Activated CD4-positive, alpha-beta T cell treated with anti-CD3 and anti-CD28 coated beads for 36 hours (primary cell): Measurements from ENCODE around the gene GRM5. TPM values are rescaled to one million over a fixed set of nuclear protein-coding genes. Genes with fewer than 3 reads are reported as not detected.

Experiments used
- ATAC-seq: fragments of 200-7000 bp; cut with Tn5 transposase; one replicate; pipeline ENCODE4 v1.10.0; 2021; ENCODE audit warnings: mild to moderate bottlenecking, moderate library complexity
- CTCF ChIA-PET: fragments of 350-600 bp; sonication (Branson Sonifier 250); formaldehyde crosslinking; loops from one replicate; lab custom pipeline; 2021; ENCODE audit warnings: antibody characterized with exemption; lab: Charles Lee
- POLR2A ChIA-PET: fragments of 350-600 bp; sonication (Branson Sonifier 250); formaldehyde crosslinking; loops from one replicate; lab custom pipeline; 2021; ENCODE audit warnings: antibody characterized with exemption, inconsistent platforms; lab: Charles Lee
- DNase-seq: peaks from one replicate; pipeline ENCODE4 v3.0.0-alpha.2; 2020
- H3K27ac Mint-ChIP-seq: one replicate; pipeline ENCODE4 v1.8.0; 2021; ENCODE audit warnings: mixed read lengths
- H3K27me3 Mint-ChIP-seq: one replicate; pipeline ENCODE4 v1.8.0; 2021; ENCODE audit warnings: mixed read lengths
- H3K36me3 Mint-ChIP-seq: one replicate; pipeline ENCODE4 v1.8.0; 2021; ENCODE audit warnings: low read depth, mixed read lengths
- H3K4me1 Mint-ChIP-seq: one replicate; pipeline ENCODE4 v1.8.0; 2021; ENCODE audit warnings: mixed read lengths
- H3K4me3 Mint-ChIP-seq: one replicate; pipeline ENCODE4 v1.8.0; 2021; ENCODE audit warnings: mild to moderate bottlenecking, moderate library complexity, mixed read lengths
- H3K9me3 Mint-ChIP-seq: one replicate; pipeline ENCODE4 v1.8.0; 2021; ENCODE audit warnings: low read depth, mixed read lengths
- intact Hi-C, 2 experiments: fragments of 100-400 bp; cut with DNase I in 1 of 2; cut with micrococcal nuclease in 1 of 2; formaldehyde crosslinking; loops; one replicate each; pipeline versions ENCODE4 v1.14.2 to v1.15.1; 2022 to 2024; cut with DNase I, micrococcal nuclease
- total RNA-seq, 2 experiments: library from RNA; stranded (reverse); gene quantifications; one replicate each; pipeline ENCODE4 v1.2.3, GENCODE V29; 2021

Gene GRM5
- total RNA-seq, 2 experiments from 2014 or later: not detected

DNA sequence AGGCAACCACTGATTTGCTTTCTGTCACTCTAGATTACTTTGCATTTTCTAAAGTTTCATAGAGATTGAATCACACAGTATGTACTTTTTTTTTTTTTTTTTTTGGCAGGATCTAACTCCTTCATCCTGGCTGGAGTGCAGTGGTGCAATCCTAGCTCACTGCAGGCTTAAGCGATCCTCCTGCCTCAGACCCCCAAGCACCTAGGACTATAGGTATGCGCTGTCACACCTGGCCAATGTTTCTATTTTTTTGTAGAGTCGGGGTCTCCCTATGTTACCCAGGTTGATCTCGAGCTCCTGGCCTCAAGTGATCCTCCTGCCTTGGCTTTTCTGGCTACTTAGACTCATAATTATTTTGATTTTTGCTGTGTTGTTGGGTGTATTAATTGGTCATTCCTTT lies 433.6 kb downstream of the GRM5 start:
- CTCF ChIA-PET: no interaction called here
- intact Hi-C loops: no loop called here
- Mint-ChIP-seq H3K27me3 (no peaks in the 10 kb centered on the region), H3K9me3 (no peaks in the 10 kb centered on the region), H3K36me3 (no peaks in the 10 kb centered on the region), H3K4me1 (no peaks in the 10 kb centered on the region), H3K27ac (no peak overlapping the region), H3K4me3 (no peak overlapping the region)
- DNase-seq (no peak), ATAC-seq (no peak)
- POLR2A ChIA-PET: no interaction called here

GRCh38 chr11:88631497-88631896 lies 434.3 kb downstream of the GRM5 start:
- Mint-ChIP-seq H3K4me3 (no peak overlapping the region), H3K36me3 (no peaks in the 10 kb centered on the region), H3K9me3 (no peaks in the 10 kb centered on the region), H3K4me1 (no peaks in the 10 kb centered on the region), H3K27ac (no peak overlapping the region), H3K27me3 (no peaks in the 10 kb centered on the region)
- DNase-seq: no peak
- ChIA-PET CTCF (no interaction called here), POLR2A (no interaction called here)
- no peak for ATAC-seq
- intact Hi-C loops: no loop called here

DNA sequence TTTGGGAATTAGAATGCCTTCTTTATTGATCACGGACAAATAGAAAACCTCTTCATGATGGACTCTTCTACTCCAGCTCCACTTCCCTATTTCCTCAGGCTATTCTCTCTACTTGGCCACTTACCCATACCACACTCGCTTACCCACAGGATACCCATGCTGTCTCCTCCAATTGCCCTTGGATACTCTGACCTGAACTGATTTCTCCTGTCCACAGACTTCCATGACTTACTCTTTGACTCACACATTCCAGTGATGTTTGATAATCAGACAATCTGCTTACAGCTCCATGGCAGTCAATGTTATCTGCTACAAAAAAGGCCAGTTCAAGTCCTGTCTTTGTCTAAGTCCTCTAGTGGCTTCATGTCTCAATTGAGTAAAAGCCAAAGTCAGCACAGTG lies 436.3 kb downstream of the GRM5 start:
- H3K27ac Mint-ChIP-seq: no peak overlapping the region
- ATAC-seq (no peak), DNase-seq (no peak)
- no peaks in the 10 kb centered on the region for H3K36me3 Mint-ChIP-seq
- ChIA-PET POLR2A (no interaction called here), CTCF (no interaction called here)
- no peaks in the 10 kb centered on the region for H3K9me3 Mint-ChIP-seq
- H3K4me1 Mint-ChIP-seq: no peaks in the 10 kb centered on the region
- H3K4me3 Mint-ChIP-seq: no peak overlapping the region
- no peaks in the 10 kb centered on the region for H3K27me3 Mint-ChIP-seq
- intact Hi-C loops: no loop called here

GRCh38 chr11:88626216-88626615 lies 439.6 kb downstream of the GRM5 start:
- no peak overlapping the region for H3K27ac Mint-ChIP-seq
- no peak overlapping the region for H3K4me3 Mint-ChIP-seq
- DNase-seq (no peak), ATAC-seq (no peak)
- intact Hi-C loops: no loop called here
- no peaks in the 10 kb centered on the region for H3K9me3 Mint-ChIP-seq
- ChIA-PET CTCF (no interaction called here), POLR2A (no interaction called here)
- no peaks in the 10 kb centered on the region for H3K27me3 Mint-ChIP-seq
- no peaks in the 10 kb centered on the region for H3K4me1 Mint-ChIP-seq
- H3K36me3 Mint-ChIP-seq: no peaks in the 10 kb centered on the region

GRCh38 chr11:88623531-88623930 lies 442.3 kb downstream of the GRM5 start:
- Mint-ChIP-seq H3K36me3 (no peaks in the 10 kb centered on the region), H3K4me3 (no peak overlapping the region), H3K9me3 (no peaks in the 10 kb centered on the region), H3K27me3 (no peaks in the 10 kb centered on the region), H3K4me1 (no peaks in the 10 kb centered on the region), H3K27ac (no peak overlapping the region)
- POLR2A ChIA-PET: no interaction called here
- no peak for ATAC-seq
- intact Hi-C loops: no loop called here
- CTCF ChIA-PET: interaction anchor here (0.6 kb wide), 1 partner anchor 16 kb away, joined by 4 read pairs; no protein-coding TSS in a partner anchor
- DNase-seq: no peak

DNA sequence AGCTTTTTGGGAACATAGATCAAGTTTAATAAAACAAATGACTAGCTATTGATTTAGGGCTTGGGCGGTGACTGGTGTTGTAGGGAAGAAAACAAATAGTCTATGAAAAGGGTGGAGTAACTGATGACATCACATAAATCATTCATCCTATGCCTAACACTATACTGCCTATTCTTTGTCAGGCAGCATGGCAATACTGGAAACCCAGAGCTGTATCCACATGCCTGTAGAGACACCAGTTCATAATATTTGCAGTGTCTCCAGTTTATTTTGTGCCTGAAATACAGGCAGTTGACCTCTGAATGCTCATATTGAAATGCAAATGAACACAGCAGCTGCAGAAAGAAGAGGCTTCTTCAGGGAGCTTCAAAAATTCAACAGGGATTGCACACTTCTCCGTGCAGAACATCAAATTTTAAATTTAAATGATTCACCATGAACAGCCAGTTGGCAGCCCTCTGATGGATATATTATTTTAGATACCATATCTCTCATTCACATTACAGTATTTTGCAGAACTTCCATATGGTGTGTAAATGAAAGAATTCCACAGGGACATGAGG lies 445.1 kb downstream of the GRM5 start:
- peaks cover 3% of the 10 kb centered on the region for H3K27me3 Mint-ChIP-seq
- no peak overlapping the region for H3K4me3 Mint-ChIP-seq
- intact Hi-C loops: no loop called here
- no peaks in the 10 kb centered on the region for H3K9me3 Mint-ChIP-seq
- ChIA-PET POLR2A (no interaction called here), CTCF (no interaction called here)
- no peaks in the 10 kb centered on the region for H3K4me1 Mint-ChIP-seq
- ATAC-seq: no peak
- no peak for DNase-seq
- no peaks in the 10 kb centered on the region for H3K36me3 Mint-ChIP-seq
- H3K27ac Mint-ChIP-seq: no peak overlapping the region

DNA sequence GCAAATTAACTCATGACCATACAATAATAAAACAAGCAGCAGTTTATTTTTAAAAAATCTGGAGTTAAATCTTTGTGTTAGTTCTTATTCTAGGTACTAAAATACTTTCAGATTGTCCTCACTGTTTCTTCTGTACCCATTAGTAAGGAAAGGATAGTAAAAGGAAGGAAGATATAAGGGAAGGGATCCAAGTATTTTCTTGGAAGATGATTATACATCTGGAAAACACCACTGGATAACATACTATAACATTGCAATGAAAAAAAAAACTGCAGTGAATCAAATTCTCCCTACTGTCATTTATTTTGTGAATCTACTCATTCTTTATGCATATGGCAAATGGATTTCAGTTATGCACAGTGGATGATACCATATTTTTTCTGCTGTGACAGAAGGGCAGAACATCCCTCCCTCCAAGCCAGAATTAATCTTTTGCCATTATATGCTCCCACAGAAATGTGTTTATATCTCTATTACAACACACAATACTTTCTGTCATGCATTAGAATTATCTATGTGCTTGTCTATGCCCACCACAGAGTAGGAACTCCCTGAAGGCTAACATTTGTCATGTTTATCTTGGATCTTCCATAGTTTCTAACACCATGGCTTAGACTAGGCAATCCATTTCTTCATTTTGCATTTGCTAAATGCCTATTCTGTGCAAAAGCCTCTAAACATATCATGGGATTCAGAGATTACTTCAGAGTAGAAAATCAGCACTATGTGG lies 446.0 kb downstream of the GRM5 start:
- CTCF ChIA-PET: no interaction called here
- Mint-ChIP-seq H3K9me3 (no peaks in the 10 kb centered on the region), H3K27me3 (peaks cover 3% of the 10 kb centered on the region), H3K4me3 (no peak overlapping the region), H3K36me3 (no peaks in the 10 kb centered on the region), H3K27ac (no peak overlapping the region), H3K4me1 (no peaks in the 10 kb centered on the region)
- POLR2A ChIA-PET: no interaction called here
- intact Hi-C loops: no loop called here
- ATAC-seq (no peak), DNase-seq (no peak)

DNA sequence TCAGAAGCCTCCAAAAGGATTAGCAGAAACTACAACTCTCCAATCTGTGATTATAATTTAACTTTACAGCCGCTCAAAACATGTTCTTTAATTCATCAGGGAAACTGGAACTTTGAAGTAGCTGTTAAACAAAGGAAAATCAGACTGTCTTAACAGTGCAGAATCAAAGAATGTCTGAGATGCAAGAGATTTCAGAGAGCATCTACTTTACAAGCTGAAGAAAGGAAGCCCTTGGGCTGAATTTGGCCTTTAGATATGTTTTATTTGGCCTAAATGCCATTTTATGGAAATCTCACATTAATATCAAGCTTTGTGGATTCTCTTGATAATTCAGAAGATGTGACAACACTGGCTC lies 446.7 kb downstream of the GRM5 start:
- DNase-seq (no peak), ATAC-seq (no peak)
- peaks cover 3% of the 10 kb centered on the region for H3K27me3 Mint-ChIP-seq
- no peak overlapping the region for H3K27ac Mint-ChIP-seq
- intact Hi-C loops: no loop called here
- no peak overlapping the region for H3K4me3 Mint-ChIP-seq
- no peaks in the 10 kb centered on the region for H3K9me3 Mint-ChIP-seq
- H3K4me1 Mint-ChIP-seq: no peaks in the 10 kb centered on the region
- ChIA-PET POLR2A (no interaction called here), CTCF (no interaction called here)
- H3K36me3 Mint-ChIP-seq: no peaks in the 10 kb centered on the region

DNA sequence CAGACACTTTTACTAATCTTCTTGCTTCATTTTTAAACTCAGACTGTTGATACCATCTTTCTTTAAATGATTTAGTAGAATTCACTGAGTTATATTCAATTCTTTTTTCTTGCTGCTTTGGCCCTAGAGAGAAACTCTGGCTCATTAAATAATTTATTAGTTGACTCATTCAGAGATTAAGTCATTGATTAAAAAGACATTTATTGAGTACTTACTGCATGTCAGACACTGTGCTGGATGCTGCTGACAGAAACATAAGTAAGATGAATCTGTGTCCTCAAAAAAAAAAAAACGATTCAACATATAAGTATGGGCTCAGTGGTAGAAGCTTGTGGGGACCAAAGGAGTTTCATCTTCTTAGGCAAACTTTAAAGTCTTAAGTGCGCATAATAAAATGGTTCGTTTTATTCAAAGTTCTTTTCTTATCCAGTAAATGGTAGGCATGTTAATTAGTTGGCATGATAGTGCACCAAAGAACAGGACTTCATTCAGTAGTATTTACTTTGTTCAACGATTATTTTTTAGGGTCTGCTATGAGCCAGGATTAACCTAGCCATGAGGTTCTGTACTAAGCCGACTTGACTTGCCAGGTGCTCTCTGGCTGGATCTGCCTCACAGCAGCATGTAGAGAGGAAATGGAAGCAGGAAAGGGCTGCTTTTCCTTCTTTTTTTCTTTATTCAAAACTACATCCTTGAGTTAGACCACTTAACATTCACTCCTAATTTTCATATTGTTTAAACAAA lies 447.3 kb downstream of the GRM5 start:
- ATAC-seq (no peak), DNase-seq (no peak)
- Mint-ChIP-seq H3K27me3 (peaks cover 3% of the 10 kb centered on the region), H3K36me3 (no peaks in the 10 kb centered on the region), H3K4me1 (no peaks in the 10 kb centered on the region), H3K9me3 (no peaks in the 10 kb centered on the region), H3K27ac (no peak overlapping the region), H3K4me3 (no peak overlapping the region)
- ChIA-PET CTCF (no interaction called here), POLR2A (no interaction called here)
- intact Hi-C loops: no loop called here

DNA sequence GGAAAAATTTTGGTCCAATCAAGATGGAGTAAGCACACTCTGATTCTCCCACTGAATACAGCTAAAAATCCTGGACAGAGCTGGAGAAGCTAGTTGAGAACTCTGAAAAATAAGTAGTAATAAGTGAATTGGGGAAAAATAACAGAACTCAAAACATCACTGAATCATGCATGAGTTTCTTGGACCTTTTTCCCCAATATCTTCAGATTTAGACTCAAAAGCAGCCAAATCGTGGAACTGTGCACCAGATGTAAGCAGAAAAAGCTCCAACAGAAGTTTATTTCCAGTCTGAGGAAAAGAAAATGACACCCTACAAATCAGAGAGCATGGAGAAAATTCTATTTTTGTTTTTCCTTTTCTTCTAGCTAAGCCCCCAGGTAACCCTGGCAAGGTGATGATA lies 448.6 kb downstream of the GRM5 start:
- DNase-seq (no peak), ATAC-seq (no peak)
- H3K27me3 Mint-ChIP-seq: peaks cover 3% of the 10 kb centered on the region
- H3K4me1 Mint-ChIP-seq: no peaks in the 10 kb centered on the region
- ChIA-PET CTCF (no interaction called here), POLR2A (no interaction called here)
- no peak overlapping the region for H3K27ac Mint-ChIP-seq
- intact Hi-C loops: no loop called here
- peaks cover 5% of the 10 kb centered on the region for H3K9me3 Mint-ChIP-seq
- H3K36me3 Mint-ChIP-seq: no peaks in the 10 kb centered on the region
- H3K4me3 Mint-ChIP-seq: no peak overlapping the region

- no peak for DNase-seq
- Mint-ChIP-seq H3K4me3 (no peak overlapping the region), H3K27me3 (no peaks in the 10 kb centered on the region), H3K4me1 (no peaks in the 10 kb centered on the region), H3K36me3 (no peaks in the 10 kb centered on the region), H3K9me3 (no peaks in the 10 kb centered on the region), H3K27ac (no peak overlapping the region)
- ATAC-seq: no peak
- ChIA-PET CTCF (no interaction called here), POLR2A (no interaction called here)
- intact Hi-C loops: no loop called here
Observed at GRCh38 chr11:88604260-88604659, 461.5 kb downstream of the GRM5 start.
